T follicular helper cell (primary cell): Measurements from ENCODE around the gene SLC8A1.
"Not testable (repeated sequence)": the region's sequence is repeated elsewhere in the genome, so short reads cannot be mapped to it uniquely, and the experiment has no call there.

Experiments
- DNase-seq: peaks from one replicate; pipeline ENCODE4 v3.0.0-alpha.2; 2020; ENCODE audit warnings: low read depth

Gene SLC8A1

GRCh38 chr2:40106061-40106460, 345.8 kb downstream of the SLC8A1 start:
- no peak for DNase-seq

DNA sequence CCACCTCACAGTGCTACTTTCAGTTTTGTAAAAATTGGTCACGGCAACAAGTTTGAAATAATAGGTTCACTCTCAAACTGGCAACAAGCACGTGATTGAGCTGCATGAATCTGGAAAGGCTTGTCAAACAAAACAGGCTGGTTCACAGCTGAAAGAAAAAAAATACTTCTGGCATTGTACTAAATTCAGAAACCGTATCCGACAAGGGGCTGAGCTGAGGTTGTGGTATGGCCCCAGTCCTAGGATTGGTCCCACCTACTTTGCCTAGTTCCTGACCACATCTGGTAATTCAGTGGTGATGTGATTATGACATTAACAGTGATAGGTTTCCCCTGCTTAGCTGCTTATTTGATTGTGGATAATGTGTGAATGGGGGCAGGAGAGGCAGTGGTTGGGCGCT, 346.3 kb downstream of the SLC8A1 start:
- no peak for DNase-seq

DNA sequence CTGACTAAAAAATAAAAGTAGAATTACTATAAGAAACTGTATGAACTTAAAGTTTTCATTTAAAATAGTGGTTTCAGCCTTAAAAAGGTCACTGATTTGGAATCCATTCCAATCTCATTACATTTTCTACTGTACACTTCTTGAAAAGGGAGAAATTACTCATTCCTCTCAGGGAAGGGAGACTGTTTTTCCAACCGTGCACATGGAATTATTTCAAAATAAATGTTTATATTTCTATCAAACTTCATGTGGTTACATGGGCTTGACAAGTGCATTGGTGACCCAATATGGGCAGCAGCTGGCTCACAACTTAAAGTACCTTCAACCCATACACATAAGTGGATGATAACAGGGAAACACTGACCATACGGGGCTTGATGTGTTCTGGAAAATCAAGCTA, 348.3 kb downstream of the SLC8A1 start:
- no peak for DNase-seq

DNA sequence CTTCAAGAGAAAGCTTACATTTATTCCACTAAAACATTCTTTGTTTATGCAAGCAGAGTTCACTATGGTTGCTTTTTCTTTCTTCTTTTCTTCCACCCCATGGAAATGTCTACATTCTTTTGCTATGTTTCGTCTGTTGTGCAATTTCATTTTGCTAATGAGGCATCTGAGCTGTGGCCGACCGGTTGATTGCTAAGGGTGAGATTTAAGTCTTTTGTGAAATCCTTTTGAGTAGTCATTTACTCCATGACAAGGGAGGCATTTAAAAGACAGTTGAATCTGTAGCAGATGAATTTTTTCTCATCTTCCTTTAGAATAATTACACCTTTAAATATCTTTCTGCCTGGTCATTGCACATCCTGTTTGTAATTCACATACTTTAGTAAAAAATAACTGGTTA, 348.7 kb downstream of the SLC8A1 start:
- no peak for DNase-seq

GRCh38 chr2:40102447-40102846, 349.4 kb downstream of the SLC8A1 start:
- DNase-seq: no peak

DNA sequence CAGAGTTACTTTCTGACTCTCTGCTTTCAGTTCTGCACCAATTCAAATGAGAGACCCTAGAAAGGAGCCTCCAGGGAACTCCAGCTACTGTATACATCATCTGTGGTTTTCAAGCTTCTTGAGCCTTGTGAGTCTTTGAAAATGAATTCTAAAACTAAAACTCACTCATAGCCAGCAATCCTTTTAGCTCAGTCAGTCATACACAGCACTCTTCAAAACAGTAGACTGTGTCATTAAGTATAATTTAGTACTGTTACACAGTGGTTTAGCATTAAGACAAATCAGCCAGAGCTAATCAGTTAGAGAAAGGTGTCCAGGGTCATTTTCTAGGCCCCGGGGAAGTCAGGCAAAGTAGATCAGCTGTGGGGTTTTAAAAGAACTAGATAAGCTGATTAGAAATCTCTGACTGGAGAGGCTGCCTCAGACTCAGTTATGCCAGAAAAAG, 350.7 kb downstream of the SLC8A1 start:
- no peak for DNase-seq

DNA sequence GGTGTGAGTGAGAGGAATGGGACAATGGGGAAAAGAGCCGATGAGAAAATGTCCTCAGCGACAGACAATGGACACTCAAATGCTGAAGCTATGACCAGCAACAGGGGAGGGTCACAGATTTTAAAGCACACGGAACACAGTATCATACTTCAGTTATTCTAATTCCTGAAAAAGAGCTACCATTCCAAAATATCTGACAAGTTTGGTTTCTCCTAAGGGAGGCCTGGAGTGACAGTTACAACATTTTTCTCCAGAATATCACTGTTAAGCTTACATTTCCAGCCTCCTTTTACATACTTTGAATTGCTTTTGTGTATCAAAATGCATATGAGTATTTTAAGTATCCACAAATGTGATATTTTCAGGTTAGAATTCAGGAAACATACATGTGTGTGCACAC, 351.2 kb downstream of the SLC8A1 start:
- no peak for DNase-seq

- DNase-seq: no peak
Observed at GRCh38 chr2:40098786-40099470, 353.0 kb downstream of the SLC8A1 start.

GRCh38 chr2:40097691-40098385, 354.1 kb downstream of the SLC8A1 start:
- DNase-seq: no peak

GRCh38 chr2:40096360-40096759, 355.5 kb downstream of the SLC8A1 start:
- DNase-seq: no peak

DNA sequence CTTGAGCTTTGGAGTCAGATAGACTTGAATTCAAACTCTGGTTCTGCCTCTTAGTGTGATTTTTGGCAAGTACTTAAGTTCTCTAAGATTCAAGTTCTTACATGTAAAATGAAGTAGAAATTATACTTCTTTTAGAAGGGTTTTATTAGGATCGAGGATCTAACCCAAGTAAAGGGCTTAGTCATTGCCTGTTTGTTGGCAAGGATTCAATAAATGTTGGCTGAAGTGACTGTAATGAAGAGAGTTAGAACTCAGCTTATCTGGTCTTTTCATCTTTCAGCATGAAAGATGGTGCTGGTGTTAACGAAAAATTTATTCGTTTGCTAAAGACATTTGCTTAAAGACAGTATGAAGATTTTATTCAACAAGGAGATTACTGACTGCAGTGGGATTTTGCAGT, 356.9 kb downstream of the SLC8A1 start:
- no peak for DNase-seq

DNA sequence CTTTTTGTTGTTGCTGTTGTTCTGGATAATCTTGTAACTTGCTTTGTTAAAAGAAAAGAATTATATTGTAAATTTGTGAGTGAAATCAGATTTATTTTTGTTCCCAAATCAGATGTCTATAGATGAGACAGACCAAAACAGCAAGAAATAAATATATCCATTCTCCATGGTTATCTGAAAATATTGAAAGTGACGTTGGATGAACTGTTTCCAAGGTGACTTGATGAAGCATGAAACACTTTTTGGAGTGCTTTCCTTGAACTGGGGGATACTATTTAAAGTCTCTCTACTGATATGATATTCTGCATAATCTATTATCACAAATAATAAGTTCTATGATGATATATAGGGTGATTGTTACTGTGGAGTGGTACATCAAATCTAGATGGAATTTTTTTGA, 357.4 kb downstream of the SLC8A1 start:
- DNase-seq: no peak

- no peak for DNase-seq
Observed at GRCh38 chr2:40093021-40093675, 358.7 kb downstream of the SLC8A1 start.

DNA sequence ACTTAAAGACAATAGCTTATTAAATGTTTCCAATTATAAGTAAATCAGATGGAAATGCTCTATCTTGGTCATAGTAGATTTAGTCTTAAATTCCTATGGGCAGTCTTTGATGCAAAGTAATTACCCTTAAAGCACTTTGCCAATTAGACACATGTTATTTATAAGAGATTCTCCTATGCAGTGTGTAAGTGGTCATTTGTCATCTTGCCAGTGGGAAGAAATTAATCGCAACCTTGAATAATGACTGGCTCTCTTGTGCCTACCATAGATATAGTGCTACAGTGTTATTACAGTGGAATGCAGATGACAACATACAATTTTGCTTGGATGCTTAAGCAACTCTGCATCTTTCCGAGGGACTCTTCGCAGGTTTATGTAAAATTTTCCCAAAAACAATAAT, 361.8 kb downstream of the SLC8A1 start:
- DNase-seq: no peak

GRCh38 chr2:40087927-40088326, 364.0 kb downstream of the SLC8A1 start:
- DNase-seq: no peak

GRCh38 chr2:40087434-40087833, 364.5 kb downstream of the SLC8A1 start:
- DNase-seq: no peak

GRCh38 chr2:40085786-40086185, 366.1 kb downstream of the SLC8A1 start:
- DNase-seq: no peak

GRCh38 chr2:40073336-40073735, 378.6 kb downstream of the SLC8A1 start:
- not testable (repeated sequence) for DNase-seq

DNA sequence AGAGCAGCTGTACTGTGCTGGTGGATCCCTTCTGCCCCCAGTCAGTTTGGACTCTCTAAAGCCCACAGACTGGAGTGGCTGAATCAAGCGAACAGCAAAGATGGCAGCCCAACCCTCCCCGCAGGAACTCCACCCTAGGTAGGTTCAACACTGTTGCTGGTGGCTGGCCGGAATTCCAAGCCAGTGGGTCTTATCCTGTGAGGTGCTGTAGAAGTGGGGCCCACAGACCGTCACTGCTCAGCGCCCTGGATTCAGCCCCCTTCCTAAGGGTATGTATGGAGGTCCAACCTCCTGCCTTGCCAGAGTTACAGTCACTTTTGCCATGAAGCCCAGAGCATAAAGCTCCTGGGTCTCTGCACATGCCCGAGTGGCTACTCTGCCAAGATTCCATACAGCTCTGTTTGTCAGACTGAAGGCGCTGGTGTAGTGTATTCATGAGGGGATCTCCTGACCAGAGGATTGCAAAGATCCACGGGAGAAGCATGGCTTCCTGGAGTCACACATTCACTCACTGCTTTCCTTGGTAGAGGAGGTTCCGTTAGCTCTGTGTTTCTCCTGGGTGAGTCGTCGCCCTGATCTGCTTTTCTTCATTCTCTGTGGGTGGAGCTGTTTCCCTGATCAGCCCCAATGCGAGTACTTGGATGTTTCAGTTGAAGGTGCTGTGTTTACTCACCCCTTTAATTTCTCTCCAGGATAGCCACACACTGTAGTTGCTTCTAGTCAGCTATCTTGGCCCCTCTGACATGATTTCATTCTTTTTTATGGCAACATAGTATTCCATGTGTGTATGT, 379.3 kb downstream of the SLC8A1 start:
- no peak for DNase-seq

DNA sequence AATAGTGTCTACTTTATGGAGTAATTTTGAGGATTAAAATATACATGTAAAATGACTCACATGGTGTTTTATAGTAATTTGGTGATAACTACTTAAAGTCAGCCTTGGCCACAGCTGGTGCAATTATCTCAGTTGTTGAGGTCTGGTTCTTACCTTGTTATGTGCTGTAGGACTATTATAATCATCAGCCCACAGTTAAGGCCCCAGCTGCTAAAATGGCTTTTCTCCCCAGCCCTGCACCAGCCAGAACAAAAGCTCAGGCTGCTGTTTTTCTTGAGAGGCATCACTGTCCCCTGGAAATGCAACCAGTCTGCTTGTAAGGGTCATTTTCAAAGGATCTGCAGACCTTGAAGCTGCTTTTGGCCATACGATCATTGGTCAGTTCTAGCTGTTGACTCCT, 389.5 kb downstream of the SLC8A1 start:
- DNase-seq: no peak

- DNase-seq: no peak
Observed at GRCh38 chr2:40049781-40050180, 402.1 kb downstream of the SLC8A1 start.

GRCh38 chr2:40048506-40048905, 403.4 kb downstream of the SLC8A1 start:
- no peak for DNase-seq
